ENCODE data around the gene NLRP1.

NLRP1 gene

GRCh38 chr17:5558815-5559785 is 25.2 kb downstream of the NLRP1 start:
- H3K4me3 ChIP-seq (ENCODE audit: low read depth in 1 of 5, low read length in 5 of 5): no peak overlapping the region
- no peaks in the 10 kb centered on the region for H3K9me3 ChIP-seq (ENCODE audit: control insufficient read depth in 5 of 5, low read length in 5 of 5)
- no peak overlapping the region for H3K9ac ChIP-seq (ENCODE audit: low read length in 5 of 5)
- peaks cover 0 to 4% (median 0%) of the 10 kb centered on the region in 5 donors for H3K4me1 ChIP-seq (ENCODE audit: control insufficient read depth in 5 of 5, insufficient read depth in 5 of 5, low read length in 5 of 5)
- no peak overlapping the region for H3K27ac ChIP-seq (ENCODE audit: low read depth, low read length)
- H3K36me3 ChIP-seq (ENCODE audit: control insufficient read depth in 5 of 5, insufficient read depth in 5 of 5, low read length in 5 of 5): peaks cover 3 to 55% (median 34%) of the 10 kb centered on the region in 5 donors
- H3K27me3 ChIP-seq (ENCODE audit: control insufficient read depth in 5 of 5, insufficient read depth in 4 of 5, low read length in 5 of 5): no peaks in the 10 kb centered on the region

GRCh38 chr17:5557990-5558389 is 26.3 kb downstream of the NLRP1 start:
- Histone ChIP-seq H3K9me3 (ENCODE audit: control insufficient read depth in 5 of 5, low read length in 5 of 5) (no peaks in the 10 kb centered on the region), H3K36me3 (ENCODE audit: control insufficient read depth in 5 of 5, insufficient read depth in 5 of 5, low read length in 5 of 5) (peaks cover under 1 to 62% (median 44%) of the 10 kb centered on the region in 5 donors)

GRCh38 chr17:5557485-5557884 is 26.8 kb downstream of the NLRP1 start:
- Histone ChIP-seq H3K4me3 (ENCODE audit: low read depth in 1 of 5, low read length in 5 of 5) (no peak overlapping the region), H3K27me3 (ENCODE audit: control insufficient read depth in 5 of 5, insufficient read depth in 4 of 5, low read length in 5 of 5) (no peaks in the 10 kb centered on the region), H3K27ac (ENCODE audit: low read depth, low read length) (no peak overlapping the region), H3K4me1 (ENCODE audit: control insufficient read depth in 5 of 5, insufficient read depth in 5 of 5, low read length in 5 of 5) (peaks cover 0 to 4% (median 0%) of the 10 kb centered on the region in 5 donors), H3K36me3 (ENCODE audit: control insufficient read depth in 5 of 5, insufficient read depth in 5 of 5, low read length in 5 of 5) (peaks cover 5 to 62% (median 48%) of the 10 kb centered on the region in 5 donors), H3K9me3 (ENCODE audit: control insufficient read depth in 5 of 5, low read length in 5 of 5) (no peaks in the 10 kb centered on the region), H3K9ac (ENCODE audit: low read length in 5 of 5) (no peak overlapping the region)

More at GRCh38 chr17:5557990-5558389, 26.3 kb downstream of the NLRP1 start:
- no peak overlapping the region for H3K9ac ChIP-seq (ENCODE audit: low read length in 5 of 5)
- no peak overlapping the region for H3K4me3 ChIP-seq (ENCODE audit: low read depth in 1 of 5, low read length in 5 of 5)
- peaks cover 0 to 4% (median 0%) of the 10 kb centered on the region in 5 donors for H3K4me1 ChIP-seq (ENCODE audit: control insufficient read depth in 5 of 5, insufficient read depth in 5 of 5, low read length in 5 of 5)
- no peaks in the 10 kb centered on the region for H3K27me3 ChIP-seq (ENCODE audit: control insufficient read depth in 5 of 5, insufficient read depth in 4 of 5, low read length in 5 of 5)
- H3K27ac ChIP-seq (ENCODE audit: low read depth, low read length): no peak overlapping the region

- Histone ChIP-seq H3K27me3 (ENCODE audit: control insufficient read depth in 5 of 5, insufficient read depth in 4 of 5, low read length in 5 of 5) (no peaks in the 10 kb centered on the region), H3K4me3 (ENCODE audit: low read depth in 1 of 5, low read length in 5 of 5) (no peak overlapping the region), H3K9ac (ENCODE audit: low read length in 5 of 5) (no peak overlapping the region), H3K27ac (ENCODE audit: low read depth, low read length) (no peak overlapping the region), H3K9me3 (ENCODE audit: control insufficient read depth in 5 of 5, low read length in 5 of 5) (no peaks in the 10 kb centered on the region), H3K36me3 (ENCODE audit: control insufficient read depth in 5 of 5, insufficient read depth in 5 of 5, low read length in 5 of 5) (peaks cover 22 to 64% (median 48%) of the 10 kb centered on the region in 5 donors), H3K4me1 (ENCODE audit: control insufficient read depth in 5 of 5, insufficient read depth in 5 of 5, low read length in 5 of 5) (peaks cover 0 to 4% (median 0%) of the 10 kb centered on the region in 5 donors)
Observed at GRCh38 chr17:5555254-5555653, 29.1 kb downstream of the NLRP1 start.

- no peak overlapping the region for H3K27ac ChIP-seq (ENCODE audit: low read depth, low read length)
- H3K9ac ChIP-seq (ENCODE audit: low read length in 5 of 5): no peak overlapping the region
- H3K9me3 ChIP-seq (ENCODE audit: control insufficient read depth in 5 of 5, low read length in 5 of 5): no peaks in the 10 kb centered on the region
- no peak overlapping the region for H3K4me3 ChIP-seq (ENCODE audit: low read depth in 1 of 5, low read length in 5 of 5)
- H3K4me1 ChIP-seq (ENCODE audit: control insufficient read depth in 5 of 5, insufficient read depth in 5 of 5, low read length in 5 of 5): peaks cover 0 to 4% (median 0%) of the 10 kb centered on the region in 5 donors
- H3K36me3 ChIP-seq (ENCODE audit: control insufficient read depth in 5 of 5, insufficient read depth in 5 of 5, low read length in 5 of 5): peaks cover 23 to 59% (median 35%) of the 10 kb centered on the region in 5 donors
- H3K27me3 ChIP-seq (ENCODE audit: control insufficient read depth in 5 of 5, insufficient read depth in 4 of 5, low read length in 5 of 5): no peaks in the 10 kb centered on the region
Observed at GRCh38 chr17:5553479-5553878, 30.8 kb downstream of the NLRP1 start.

GRCh38 chr17:5552841-5553240 is 31.5 kb downstream of the NLRP1 start:
- Histone ChIP-seq H3K9ac (ENCODE audit: low read length in 5 of 5) (no peak overlapping the region), H3K36me3 (ENCODE audit: control insufficient read depth in 5 of 5, insufficient read depth in 5 of 5, low read length in 5 of 5) (peaks cover 27 to 59% (median 29%) of the 10 kb centered on the region in 5 donors), H3K4me1 (ENCODE audit: control insufficient read depth in 5 of 5, insufficient read depth in 5 of 5, low read length in 5 of 5) (peaks cover 0 to 2% (median 0%) of the 10 kb centered on the region in 5 donors), H3K27ac (ENCODE audit: low read depth, low read length) (no peak overlapping the region), H3K9me3 (ENCODE audit: control insufficient read depth in 5 of 5, low read length in 5 of 5) (no peaks in the 10 kb centered on the region), H3K27me3 (ENCODE audit: control insufficient read depth in 5 of 5, insufficient read depth in 4 of 5, low read length in 5 of 5) (no peaks in the 10 kb centered on the region), H3K4me3 (ENCODE audit: low read depth in 1 of 5, low read length in 5 of 5) (no peak overlapping the region)

- no peak overlapping the region for H3K27ac ChIP-seq (ENCODE audit: low read depth, low read length)
- peaks cover 16 to 94% (median 66%) of the 10 kb centered on the region in 5 donors for H3K36me3 ChIP-seq (ENCODE audit: control insufficient read depth in 5 of 5, insufficient read depth in 5 of 5, low read length in 5 of 5)
- no peak overlapping the region for H3K9ac ChIP-seq (ENCODE audit: low read length in 5 of 5)
- no peaks in the 10 kb centered on the region for H3K4me1 ChIP-seq (ENCODE audit: control insufficient read depth in 5 of 5, insufficient read depth in 5 of 5, low read length in 5 of 5)
- no peaks in the 10 kb centered on the region for H3K9me3 ChIP-seq (ENCODE audit: control insufficient read depth in 5 of 5, low read length in 5 of 5)
- H3K4me3 ChIP-seq (ENCODE audit: low read depth in 1 of 5, low read length in 5 of 5): no peak overlapping the region
- H3K27me3 ChIP-seq (ENCODE audit: control insufficient read depth in 5 of 5, insufficient read depth in 4 of 5, low read length in 5 of 5): no peaks in the 10 kb centered on the region
Observed at GRCh38 chr17:5545051-5545987, 39.0 kb downstream of the NLRP1 start.

- Histone ChIP-seq H3K4me1 (ENCODE audit: control insufficient read depth in 5 of 5, insufficient read depth in 5 of 5, low read length in 5 of 5) (no peaks in the 10 kb centered on the region), H3K9ac (ENCODE audit: low read length in 5 of 5) (no peak overlapping the region), H3K36me3 (ENCODE audit: control insufficient read depth in 5 of 5, insufficient read depth in 5 of 5, low read length in 5 of 5) (peaks cover 15 to 94% (median 78%) of the 10 kb centered on the region in 5 donors), H3K27ac (ENCODE audit: low read depth, low read length) (no peak overlapping the region), H3K4me3 (ENCODE audit: low read depth in 1 of 5, low read length in 5 of 5) (no peak overlapping the region), H3K27me3 (ENCODE audit: control insufficient read depth in 5 of 5, insufficient read depth in 4 of 5, low read length in 5 of 5) (no peaks in the 10 kb centered on the region), H3K9me3 (ENCODE audit: control insufficient read depth in 5 of 5, low read length in 5 of 5) (no peaks in the 10 kb centered on the region)
Observed at GRCh38 chr17:5544115-5544514, 40.2 kb downstream of the NLRP1 start.

GRCh38 chr17:5541610-5542202 is 42.6 kb downstream of the NLRP1 start:
- peaks cover 0 to 95% (median 84%) of the 10 kb centered on the region in 5 donors for H3K36me3 ChIP-seq (ENCODE audit: control insufficient read depth in 5 of 5, insufficient read depth in 5 of 5, low read length in 5 of 5)
- no peak overlapping the region for H3K27ac ChIP-seq (ENCODE audit: low read depth, low read length)
- H3K4me3 ChIP-seq (ENCODE audit: low read depth in 1 of 5, low read length in 5 of 5): no peak overlapping the region

More at GRCh38 chr17:5541610-5542202, 42.6 kb downstream of the NLRP1 start:
- Histone ChIP-seq H3K4me1 (ENCODE audit: control insufficient read depth in 5 of 5, insufficient read depth in 5 of 5, low read length in 5 of 5) (no peaks in the 10 kb centered on the region), H3K9me3 (ENCODE audit: control insufficient read depth in 5 of 5, low read length in 5 of 5) (no peaks in the 10 kb centered on the region), H3K27me3 (ENCODE audit: control insufficient read depth in 5 of 5, insufficient read depth in 4 of 5, low read length in 5 of 5) (no peaks in the 10 kb centered on the region), H3K9ac (ENCODE audit: low read length in 5 of 5) (no peak overlapping the region)

Data from subcutaneous abdominal adipose tissue (tissue), 5 donors.